DMS 273 treated with DMSO at 0.1 percent for 48 hours (cell line): Measurements from ENCODE around the gene WNT5B.
"Not testable (repeated sequence)": the region's sequence is repeated elsewhere in the genome, so short reads cannot be mapped to it uniquely, and the experiment has no call there.

Experiments
- DNase-seq: peaks from one replicate; lab custom pipeline; 2025; lab: John Stamatoyannopoulos, UW

WNT5B gene

DNA sequence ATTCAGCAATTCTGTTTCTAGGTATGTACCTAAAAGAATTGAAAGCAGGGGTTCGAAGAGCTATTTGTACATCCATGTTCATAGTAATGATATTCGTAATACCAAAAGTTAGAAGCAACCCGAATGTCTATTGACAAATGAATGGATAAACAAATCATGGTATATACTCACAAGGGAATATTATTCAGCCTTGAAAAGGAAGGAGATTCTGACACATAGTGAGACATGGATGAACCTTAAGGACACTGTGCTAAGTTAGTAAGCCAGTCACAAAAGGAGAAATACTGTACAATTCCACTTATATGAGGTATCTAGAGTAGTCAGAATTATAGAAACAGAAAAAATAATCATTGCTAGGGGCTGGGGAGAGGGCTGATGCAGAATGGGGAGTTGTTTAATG lies 30.3 kb upstream of the WNT5B start:
- DNase-seq, result no peak

DNA sequence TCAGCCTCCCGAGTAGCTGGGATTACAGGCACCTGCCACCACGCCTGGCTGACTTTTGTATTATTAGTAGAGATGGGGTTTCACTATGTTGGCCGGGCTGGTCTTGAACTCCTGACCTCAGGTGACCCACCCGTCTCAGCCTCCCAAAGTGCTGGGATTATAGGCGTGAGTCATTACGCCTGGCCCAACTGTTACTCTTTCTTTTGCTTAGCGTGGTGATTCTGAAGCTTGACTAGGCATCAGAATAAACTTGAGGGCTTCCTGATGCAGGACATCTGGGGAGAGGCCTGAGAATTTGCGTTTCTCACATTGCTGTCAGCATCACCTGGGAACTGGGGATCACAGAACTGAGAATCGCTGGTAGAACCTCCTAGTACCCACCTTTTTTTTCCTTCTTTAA lies 26.3 kb upstream of the WNT5B start:
- DNase-seq, result not testable (repeated sequence)

DNA sequence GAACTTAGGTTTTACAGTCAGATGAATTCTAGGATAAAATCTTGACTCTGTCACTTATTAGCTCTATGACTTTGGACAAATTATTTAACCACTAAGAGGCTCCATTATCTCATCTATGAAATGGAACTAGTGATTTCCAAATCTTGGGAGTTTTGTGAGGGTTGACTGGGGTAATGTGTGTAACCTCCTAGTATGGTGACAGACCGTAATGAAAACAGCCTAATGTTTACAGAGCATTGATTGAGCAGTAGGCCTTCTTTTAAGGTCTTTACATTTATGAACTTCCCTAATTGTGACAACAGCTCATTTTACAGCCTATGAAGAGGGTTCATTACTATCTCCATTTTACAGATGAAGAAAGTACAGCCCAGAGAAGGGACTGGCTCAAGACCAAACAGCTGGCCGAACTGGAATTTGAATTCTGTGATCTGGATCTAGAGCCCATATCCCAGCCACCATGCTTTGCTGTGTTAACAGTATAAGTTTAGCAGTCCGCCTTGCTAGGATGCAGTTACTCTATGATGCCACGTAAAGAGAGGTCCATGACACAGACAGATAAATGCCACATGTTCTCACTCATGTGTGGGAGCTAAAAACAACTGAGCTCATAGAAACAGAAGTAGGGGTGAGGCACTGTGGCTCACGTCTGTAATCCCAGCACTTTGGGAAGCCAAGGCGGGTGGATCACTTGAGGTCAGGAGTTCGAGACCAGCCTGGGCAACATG lies 25.6 kb upstream of the WNT5B start:
- no peak for DNase-seq

DNA sequence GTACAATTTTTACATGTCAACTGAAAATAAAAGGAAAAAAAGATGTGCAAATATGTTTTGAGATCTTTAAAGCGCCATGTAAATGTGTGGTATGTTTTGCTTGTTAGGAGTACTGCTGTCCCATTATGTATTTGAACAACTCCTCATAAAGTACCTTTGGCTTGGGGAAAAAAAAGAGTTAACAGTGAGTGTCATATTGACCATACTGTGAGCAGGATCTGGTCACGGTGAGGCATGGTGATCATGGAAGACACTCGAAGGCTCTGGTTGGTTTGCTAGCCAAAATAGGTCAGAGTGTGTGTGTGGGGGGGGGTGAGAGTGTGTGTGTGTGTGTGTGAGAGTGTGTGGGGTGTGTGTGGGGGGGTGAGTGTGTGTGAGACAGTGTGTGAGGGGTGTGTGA lies 24.6 kb upstream of the WNT5B start:
- DNase-seq, result no peak

DNA sequence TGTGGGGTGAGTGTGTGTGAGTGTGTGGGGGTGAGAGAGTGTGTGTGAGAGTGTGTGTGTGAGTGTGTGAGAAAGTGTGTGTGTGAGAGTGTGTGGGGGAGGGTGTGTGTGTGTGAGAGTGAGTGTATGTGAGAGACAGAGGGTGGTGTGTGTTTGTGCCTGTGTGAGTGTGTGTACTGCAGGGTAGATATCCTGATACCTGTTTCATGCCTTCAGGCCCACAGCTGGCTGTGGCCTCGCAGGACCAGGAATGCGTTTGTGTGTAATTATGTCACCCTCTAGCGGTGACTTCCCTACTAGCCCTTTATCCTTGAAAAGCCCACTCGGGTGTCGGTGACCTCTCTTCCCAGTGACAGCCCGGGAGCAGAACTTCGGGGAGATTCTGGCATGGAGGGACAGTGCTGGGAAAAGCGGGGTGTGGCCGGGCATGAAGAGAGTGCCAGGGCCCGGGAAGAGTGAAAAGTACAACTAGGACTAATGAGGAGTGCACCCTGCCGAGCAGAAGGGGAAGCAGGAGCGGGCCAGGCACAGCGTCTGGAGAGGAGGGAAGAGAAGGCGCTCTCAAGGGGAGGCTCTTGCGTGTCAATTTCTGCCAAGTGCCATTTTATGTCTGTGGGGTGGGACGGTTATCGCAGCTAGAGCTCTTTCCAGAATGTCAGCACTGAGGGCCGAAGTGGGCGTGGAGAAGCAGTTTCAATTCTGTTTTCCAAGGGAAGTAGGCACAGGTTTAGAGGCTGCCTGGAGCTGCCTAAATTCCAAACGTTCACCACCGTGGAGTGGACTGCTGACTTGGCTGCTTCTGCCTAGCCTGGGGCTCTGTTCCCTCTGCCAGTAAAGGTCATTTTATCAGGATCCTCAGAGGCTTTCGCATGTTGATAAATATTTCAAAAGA lies 23.7 kb upstream of the WNT5B start:
- peak; percentile 57 for DNase-seq

- DNase-seq, result no peak
These were observed 22.9 kb upstream of the WNT5B start for GRCh38 chr12:1606021-1606622.

GRCh38 chr12:1607940-1608712 lies 20.9 kb upstream of the WNT5B start:
- DNase-seq, result no peak

DNA sequence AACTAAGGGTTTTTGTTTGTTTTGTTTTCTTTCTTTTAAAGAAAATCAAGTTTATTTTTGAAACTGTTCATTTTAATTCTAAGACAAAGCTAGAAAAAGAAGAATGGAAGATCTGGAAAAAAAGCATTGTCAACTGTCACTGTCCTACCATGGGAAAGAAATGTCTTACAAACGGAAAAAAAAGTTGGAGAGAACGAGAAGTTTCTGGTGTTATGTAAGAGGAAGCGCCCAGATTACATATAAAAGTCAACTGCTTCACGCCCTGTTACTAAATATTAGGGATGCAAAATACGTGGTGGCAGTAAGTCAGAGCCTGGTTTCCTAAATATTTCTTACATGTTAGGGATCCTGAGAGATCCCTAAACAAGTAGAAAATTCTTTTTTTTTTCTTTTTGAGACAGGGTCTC lies 20.3 kb upstream of the WNT5B start:
- DNase-seq, result no peak

- DNase-seq, result no peak
These were observed 18.9 kb upstream of the WNT5B start for GRCh38 chr12:1610072-1610643.

GRCh38 chr12:1611803-1612572 lies 17.0 kb upstream of the WNT5B start:
- no peak for DNase-seq

- DNase-seq, result no peak
These were observed 15.2 kb upstream of the WNT5B start for GRCh38 chr12:1613860-1614259.

DNA sequence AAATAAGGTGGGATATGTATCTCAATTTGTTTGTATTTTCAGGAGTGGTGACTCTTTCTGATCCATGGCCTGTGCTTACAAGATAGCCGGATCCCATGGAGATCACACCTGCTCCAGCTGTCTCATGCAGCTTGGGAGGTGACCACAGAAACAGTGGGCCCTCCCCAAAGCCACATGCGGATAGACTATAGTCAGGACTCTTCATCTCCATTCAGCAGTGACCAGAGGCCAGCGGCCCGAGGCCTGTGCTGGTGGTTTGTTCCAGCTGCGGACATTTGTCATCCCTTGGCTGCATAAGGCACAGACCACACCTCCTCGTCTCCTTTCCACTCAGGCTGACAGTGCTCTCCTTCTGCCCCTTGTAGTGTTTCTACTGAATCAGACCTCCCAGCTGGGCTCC lies 14.7 kb upstream of the WNT5B start:
- DNase-seq, result no peak

DNA sequence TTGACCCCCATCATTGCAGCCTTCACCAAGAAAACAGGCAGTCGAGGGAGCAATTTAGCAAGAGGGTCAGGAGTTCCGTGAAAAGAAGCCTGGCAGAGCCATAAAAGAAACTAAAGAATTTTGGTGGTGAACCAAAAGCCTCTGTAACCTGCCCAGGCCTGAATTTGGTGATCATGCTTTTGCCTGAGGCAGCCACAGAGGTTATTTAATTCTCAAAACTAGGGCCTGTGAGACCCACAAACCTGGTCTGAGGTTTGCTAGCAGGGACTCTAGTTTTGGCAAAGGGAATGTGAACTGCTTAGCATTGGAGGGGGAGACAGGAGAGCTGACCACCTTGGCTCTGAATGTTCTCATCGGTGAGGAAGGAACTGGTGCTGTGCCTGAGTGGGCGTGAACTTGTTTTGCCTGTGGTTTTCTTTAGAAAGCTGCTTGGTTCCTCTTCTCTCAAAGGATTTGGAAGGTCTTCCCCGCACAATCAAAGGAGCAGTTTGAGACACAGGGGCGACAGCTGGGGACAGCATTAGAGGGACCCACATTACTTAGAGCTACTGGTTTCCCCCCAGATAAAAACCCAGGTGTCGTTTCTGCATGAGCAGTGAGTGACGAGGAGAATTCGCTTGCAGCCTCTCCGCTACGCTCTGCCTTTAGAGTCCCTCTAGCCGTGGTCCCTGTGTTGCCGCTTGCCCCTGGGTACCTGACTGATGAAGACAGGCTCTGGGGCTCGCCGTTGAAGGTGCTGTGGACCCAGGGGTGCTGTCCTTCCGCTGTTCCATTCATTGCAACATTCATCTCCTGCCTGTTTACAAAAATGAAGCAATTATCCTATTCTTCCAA lies 12.6 kb upstream of the WNT5B start:
- no peak for DNase-seq

DNA sequence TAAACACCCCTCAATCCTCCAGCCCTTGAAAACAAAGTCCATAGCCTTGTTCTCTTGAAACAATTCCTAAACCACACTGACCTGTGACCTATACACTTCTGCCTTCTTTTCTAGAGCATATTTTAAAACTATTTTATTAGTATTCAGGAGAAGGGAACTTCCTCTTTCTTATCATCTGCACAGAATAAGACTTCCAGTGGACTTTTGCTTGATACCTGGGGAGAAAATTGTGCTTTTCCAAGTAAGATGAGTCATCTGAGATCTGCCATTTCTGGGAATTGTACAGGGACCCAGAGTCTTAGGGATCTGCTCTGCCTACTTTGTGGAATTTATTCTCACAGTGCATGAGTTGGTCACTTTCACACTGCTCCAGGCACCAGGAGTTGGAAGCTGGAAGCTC lies 10.5 kb upstream of the WNT5B start:
- no peak for DNase-seq

DNA sequence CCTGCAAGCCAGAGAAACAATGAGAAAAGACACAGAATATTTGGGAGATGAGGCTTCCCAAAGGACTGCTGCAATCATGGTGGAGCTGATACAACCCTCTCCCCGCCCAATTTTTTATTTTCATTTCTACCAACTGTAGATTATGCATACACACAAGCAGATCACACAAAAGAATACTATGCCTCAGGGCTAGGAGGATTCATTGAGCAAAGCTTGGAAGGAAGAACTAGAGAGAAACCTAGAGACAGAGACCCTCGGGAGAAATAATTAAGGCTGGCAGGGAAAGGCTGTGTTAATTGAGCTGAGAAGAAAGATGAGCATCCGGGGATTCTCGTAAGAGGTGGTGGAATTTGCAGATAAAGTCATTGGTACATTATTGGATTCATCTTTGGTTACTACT lies 9.9 kb upstream of the WNT5B start:
- DNase-seq, result no peak

GRCh38 chr12:1619587-1619986 lies 9.4 kb upstream of the WNT5B start:
- no peak for DNase-seq

- no peak for DNase-seq
These were observed 8.9 kb upstream of the WNT5B start for GRCh38 chr12:1620092-1620491.

DNA sequence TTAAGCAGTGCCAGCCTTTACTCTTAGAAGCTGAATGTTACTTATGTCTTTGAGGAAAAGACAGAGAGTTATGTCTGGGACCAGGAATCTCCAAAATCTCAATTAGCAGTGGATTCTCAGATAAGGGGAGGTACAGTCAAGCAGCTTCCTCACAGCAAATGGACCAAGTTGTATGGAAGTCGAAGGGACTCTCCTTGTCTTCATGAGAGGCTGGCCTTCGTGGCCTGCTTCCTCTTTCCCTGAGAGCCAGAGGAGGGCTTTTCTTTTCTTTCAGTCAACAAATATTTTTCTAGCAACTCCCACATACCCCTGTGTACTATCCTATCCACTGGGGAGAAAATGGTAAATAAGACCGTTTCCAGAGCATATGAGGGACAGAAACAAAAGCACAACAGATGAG lies 6.6 kb upstream of the WNT5B start:
- no peak for DNase-seq

DNA sequence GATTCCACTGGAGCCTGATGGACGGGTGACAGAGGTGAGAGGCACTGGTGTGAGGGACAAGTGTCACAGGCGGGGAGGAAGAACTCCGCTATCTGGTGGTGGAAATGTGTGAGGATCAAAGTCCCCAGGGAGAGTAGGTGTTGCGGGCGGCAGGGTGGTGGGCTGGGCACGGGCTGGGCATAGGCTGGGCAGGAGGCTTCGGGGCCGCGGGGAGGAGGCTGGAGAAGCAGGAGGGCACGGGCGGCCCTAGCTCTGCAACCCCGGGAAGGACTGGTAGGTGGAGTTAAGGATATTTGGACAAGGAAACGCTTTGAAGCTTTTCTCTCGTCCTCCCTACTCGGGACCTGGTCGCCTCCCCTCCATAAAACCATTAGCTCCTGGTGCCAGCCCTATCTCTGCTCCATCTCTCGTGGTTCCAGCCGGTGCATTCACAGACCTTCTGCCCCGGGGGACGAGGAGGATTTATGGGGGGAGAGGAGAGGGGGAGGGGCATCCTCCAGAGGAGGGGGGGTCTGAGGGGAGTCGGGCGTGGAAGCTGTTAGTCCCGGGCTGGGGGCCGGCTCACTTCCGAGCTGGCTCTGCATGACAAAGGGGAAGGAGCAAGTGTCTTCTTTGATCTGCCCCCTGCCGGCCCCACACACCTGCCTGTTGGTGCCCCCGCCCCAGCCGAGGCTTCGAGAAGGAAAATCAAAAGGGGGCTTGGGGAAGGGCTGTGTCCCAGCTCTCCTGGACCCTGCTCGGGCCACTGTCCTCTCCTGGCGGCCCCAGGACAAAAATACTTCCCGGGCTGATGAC lies 504 bp downstream of the WNT5B start:
- DNase-seq, result no peak
